Spleen (tissue), 11 donors: ENCODE data around the gene KRT7. TPM values are rescaled to one million over a fixed set of nuclear protein-coding genes. Genes with fewer than 3 reads are reported as not detected.

Experiments used
- DNase-seq: peaks from one replicate; pipeline ENCODE4 v3.0.0-alpha.2; 2020
- H3K27ac ChIP-seq, 8 donors: fragments of 200-600 bp; sonication (generic) in 7 of 8; 1 replicate in 4 of 8; 2 replicates in 4 of 8; pipeline versions ENCODE4 v1.5.0 to v1.8.0; 2016 to 2021; ENCODE audit warnings: inconsistent platforms in 4 of 8, mild to moderate bottlenecking in 4 of 8, moderate library complexity in 1 of 8
- H3K27me3 ChIP-seq, 7 donors: fragments of 200-600 bp; sonication (generic) in 6 of 7; replicated peaks in 1 of 7; 1 replicate in 4 of 7; 2 replicates in 3 of 7; pipeline versions ENCODE4 v1.5.0 to v1.8.0; 2016 to 2021; ENCODE audit warnings: inconsistent platforms in 3 of 7, mild to moderate bottlenecking in 1 of 7
- H3K36me3 ChIP-seq, 6 donors: fragments of 200-600 bp; sonication (generic) in 5 of 6; 1 replicate in 4 of 6; 2 replicates in 2 of 6; pipeline versions ENCODE4 v1.5.0 to v1.8.0; 2016 to 2021; ENCODE audit warnings: inconsistent platforms in 2 of 6
- H3K4me1 ChIP-seq, 6 donors: fragments of 200-600 bp; sonication (generic) in 5 of 6; 1 replicate in 3 of 6; 2 replicates in 3 of 6; pipeline versions ENCODE4 v1.5.0 to v1.8.0; 2016 to 2021; ENCODE audit warnings: inconsistent platforms in 3 of 6
- H3K4me3 ChIP-seq, 8 donors: fragments of 200-600 bp; sonication (generic) in 7 of 8; 1 replicate in 4 of 8; 2 replicates in 4 of 8; pipeline versions ENCODE4 v1.5.0 to v1.8.0; 2016 to 2021; ENCODE audit warnings: inconsistent platforms in 4 of 8, mild to moderate bottlenecking in 4 of 8, moderate library complexity in 2 of 8
- H3K9me3 ChIP-seq, 8 donors: fragments of 200-600 bp; sonication (generic) in 7 of 8; 1 replicate in 4 of 8; 2 replicates in 4 of 8; pipeline versions ENCODE4 v1.5.0 to v1.8.0; 2016 to 2021; ENCODE audit warnings: inconsistent platforms in 4 of 8
- POLR2A ChIP-seq, 3 donors: fragments of 450-650 bp; IDR thresholded peaks; one replicate each; pipeline ENCODE4 v1.5.1; 2017; ENCODE audit warnings: antibody characterized with exemption in 3 of 3, mild to moderate bottlenecking in 1 of 3
- POLR2AphosphoS5 ChIP-seq, 3 donors: sonication (generic); formaldehyde crosslinking; IDR thresholded peaks; one replicate each; pipeline ENCODE4 v1.5.1; 2017; ENCODE audit warnings: antibody characterized with exemption in 3 of 3
- WGBS, 5 donors: extraction: QIAGEN DNeasy Blood & Tissue Kit in 3 of 5; methylation state at CpG; one replicate each; pipeline versions ENCODE4 v1.1.5 to v1.1.7; 2013 to 2018; 5-methylcytosine and 5-hydroxymethylcytosine counted together
- intact Hi-C: fragments of 100-400 bp; cut with DNase I; formaldehyde crosslinking; loops from one replicate; pipeline ENCODE4 v1.15.0; 2023; ENCODE audit warnings: low total_unique reads
- polyA plus RNA-seq, 3 donors: library from polyadenylated mRNA; stranded (reverse); fragments of 200-250 nt; gene quantifications; one replicate each; pipeline ENCODE4 v1.2.1, GENCODE V29; 2013
- total RNA-seq, 7 donors: library from RNA; depleted of rRNA in 3 of 7; stranded (reverse); fragments of >200 nt in 3 of 7; fragmentation: NEBNext Ultra II Directional in 4 of 7; extraction: Animal tissue kit (Norgen Biotek cat#: 25700) in 4 of 7; gene quantifications; one replicate each; pipeline versions ENCODE4 v1.1.0 to v1.2.1, GENCODE V29; 2016 to 2021
- TF ChIP-seq, protein P1 (sequence below), 11 experiments: fragments of 200-600 bp in 7 of 11; fragments of 450-650 bp in 4 of 11; sonication (generic) in 4 of 11; IDR thresholded peaks in 8 of 11; conservative IDR thresholded peaks in 3 of 11; 1 replicate in 7 of 11; 2 replicates in 4 of 11; pipeline versions ENCODE4 v1.4.0 to v1.8.0; 2016 to 2021; ENCODE audit warnings: antibody characterized with exemption in 11 of 11, inconsistent platforms in 4 of 11, mild to moderate bottlenecking in 1 of 11
- donor health status: healthy with polysubstance abuse.
- donor health status: DM: no; HTN: no; CAD: no; lungs with moderate emphysema.
- donor health status: DM: no; HTN: no; CAD: no.
- donor health status: Bipolar disorder and iron deficiency.
- donor health status: healthy.
- donor health status: DM: no; HTN: no; CAD: no.
- donor health status: DM: yes; HTN: yes; CAD: no.

Gene KRT7
- total and polyA plus RNA-seq, 10 donors = 0.73 to 1.9 (median 1.2) TPM; not detected in 3

DNA sequence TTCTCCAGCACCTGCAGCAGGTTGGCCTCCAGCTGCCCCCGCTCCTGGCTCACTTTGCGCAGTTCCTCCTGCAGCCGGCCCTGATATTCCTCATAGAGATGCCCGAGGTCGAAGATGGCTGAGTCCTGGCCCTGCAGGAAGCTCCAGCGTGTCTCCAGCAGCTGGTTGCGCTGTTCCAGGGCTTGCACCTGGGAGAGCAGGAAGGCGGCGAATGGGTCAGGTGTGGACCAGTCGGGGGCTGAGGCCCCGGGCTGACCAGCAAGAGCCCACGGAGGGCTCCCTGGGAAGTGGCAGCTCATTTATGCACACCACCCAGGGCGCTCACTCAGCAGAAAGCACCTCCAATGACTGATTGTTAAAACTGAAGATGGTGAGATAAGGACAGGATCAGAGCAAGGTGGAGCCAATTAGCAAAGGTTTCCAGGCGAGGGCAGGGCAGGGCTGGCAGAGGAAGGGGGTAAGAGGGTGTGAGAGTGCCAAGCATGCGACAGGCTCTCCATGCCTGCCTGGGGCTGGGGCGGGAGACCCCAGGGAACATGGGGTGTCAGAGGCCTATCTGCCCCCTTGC, 47.6 kb upstream of the KRT7 start:
- DNase-seq = no peak
- WGBS, 5 donors = 85 to 95% (median 91%) methylated on average over 12 to 16 of the region's 16 CpGs
- TF ChIP-seq POLR2AphosphoS5 (IDR thresholded peaks at IDR 0.05) = no peak
- no peak for TF ChIP-seq POLR2A (IDR thresholded peaks at IDR 0.05)
- TF ChIP-seq, protein P1, sequence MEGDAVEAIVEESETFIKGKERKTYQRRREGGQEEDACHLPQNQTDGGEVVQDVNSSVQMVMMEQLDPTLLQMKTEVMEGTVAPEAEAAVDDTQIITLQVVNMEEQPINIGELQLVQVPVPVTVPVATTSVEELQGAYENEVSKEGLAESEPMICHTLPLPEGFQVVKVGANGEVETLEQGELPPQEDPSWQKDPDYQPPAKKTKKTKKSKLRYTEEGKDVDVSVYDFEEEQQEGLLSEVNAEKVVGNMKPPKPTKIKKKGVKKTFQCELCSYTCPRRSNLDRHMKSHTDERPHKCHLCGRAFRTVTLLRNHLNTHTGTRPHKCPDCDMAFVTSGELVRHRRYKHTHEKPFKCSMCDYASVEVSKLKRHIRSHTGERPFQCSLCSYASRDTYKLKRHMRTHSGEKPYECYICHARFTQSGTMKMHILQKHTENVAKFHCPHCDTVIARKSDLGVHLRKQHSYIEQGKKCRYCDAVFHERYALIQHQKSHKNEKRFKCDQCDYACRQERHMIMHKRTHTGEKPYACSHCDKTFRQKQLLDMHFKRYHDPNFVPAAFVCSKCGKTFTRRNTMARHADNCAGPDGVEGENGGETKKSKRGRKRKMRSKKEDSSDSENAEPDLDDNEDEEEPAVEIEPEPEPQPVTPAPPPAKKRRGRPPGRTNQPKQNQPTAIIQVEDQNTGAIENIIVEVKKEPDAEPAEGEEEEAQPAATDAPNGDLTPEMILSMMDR (IDR thresholded peaks at IDR 0.05 in 8 of 11, conservative IDR thresholded peaks at IDR 0.05 in 3 of 11) = no peak
- intact Hi-C loops = no loop called here
- H3K4me1 ChIP-seq = peaks cover 0 to 68% (median 14%) of the 10 kb centered on the region in 6 donors
- peak overlapping the region in 1 of 8 donors; percentile 38 for H3K27ac ChIP-seq
- no peaks in the 10 kb centered on the region for H3K36me3 ChIP-seq
- H3K4me3 ChIP-seq = no peak overlapping the region
- H3K9me3 ChIP-seq = no peaks in the 10 kb centered on the region
- H3K27me3 ChIP-seq = no peaks in the 10 kb centered on the region

DNA sequence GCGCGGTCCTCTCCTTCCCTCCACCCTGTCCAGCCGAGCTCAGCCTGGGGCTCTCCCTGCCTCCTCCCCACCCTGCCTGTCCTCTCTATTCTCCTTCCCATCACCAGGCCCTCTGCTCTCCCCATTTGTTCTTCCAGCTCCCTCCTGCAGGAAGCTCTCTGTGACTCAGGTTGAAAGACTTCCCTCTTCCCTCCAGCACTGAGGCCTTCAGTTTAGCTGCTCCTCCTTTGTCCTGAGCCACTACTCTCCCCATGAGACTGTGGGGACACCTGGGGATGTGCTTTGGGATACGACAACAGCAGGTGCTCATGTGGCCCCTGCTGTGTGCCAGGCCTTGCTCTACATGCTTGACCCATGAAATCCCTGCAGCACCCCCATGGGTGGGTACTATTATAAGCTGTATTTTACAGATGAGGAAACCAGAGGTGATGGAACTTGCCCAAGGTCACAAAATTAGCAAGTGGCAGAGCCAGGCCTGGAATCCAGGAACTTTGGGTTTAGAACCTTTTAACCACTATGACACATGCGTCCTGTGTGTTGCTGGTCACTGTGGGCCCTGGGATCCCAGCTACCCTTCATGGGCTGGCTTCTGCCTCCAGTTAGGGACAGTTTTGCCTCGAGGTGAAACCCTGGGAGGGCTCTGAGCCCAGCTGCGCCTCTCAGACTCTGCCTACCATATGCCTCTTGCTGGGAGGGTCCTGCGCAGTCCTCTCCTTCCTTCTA, 46.8 kb upstream of the KRT7 start:
- no peak for DNase-seq
- H3K4me3 ChIP-seq = no peak overlapping the region
- intact Hi-C loops = no loop called here
- H3K4me1 ChIP-seq = peaks cover 0 to 68% (median 15%) of the 10 kb centered on the region in 6 donors
- TF ChIP-seq POLR2AphosphoS5 (IDR thresholded peaks at IDR 0.05) = no peak
- no peak for TF ChIP-seq POLR2A (IDR thresholded peaks at IDR 0.05)
- TF ChIP-seq, protein P1 (IDR thresholded peaks at IDR 0.05 in 8 of 11, conservative IDR thresholded peaks at IDR 0.05 in 3 of 11) = no peak
- no peaks in the 10 kb centered on the region for H3K9me3 ChIP-seq
- peak overlapping the region in 4 of 8 donors; percentile 22 to 46 (median 42) for H3K27ac ChIP-seq
- H3K27me3 ChIP-seq = peaks cover 0 to 5% (median 0%) of the 10 kb centered on the region in 7 donors
- H3K36me3 ChIP-seq = no peaks in the 10 kb centered on the region
- 77 to 86% (median 81%) methylated on average over 8 of the region's 8 CpGs for WGBS, 5 donors

DNA sequence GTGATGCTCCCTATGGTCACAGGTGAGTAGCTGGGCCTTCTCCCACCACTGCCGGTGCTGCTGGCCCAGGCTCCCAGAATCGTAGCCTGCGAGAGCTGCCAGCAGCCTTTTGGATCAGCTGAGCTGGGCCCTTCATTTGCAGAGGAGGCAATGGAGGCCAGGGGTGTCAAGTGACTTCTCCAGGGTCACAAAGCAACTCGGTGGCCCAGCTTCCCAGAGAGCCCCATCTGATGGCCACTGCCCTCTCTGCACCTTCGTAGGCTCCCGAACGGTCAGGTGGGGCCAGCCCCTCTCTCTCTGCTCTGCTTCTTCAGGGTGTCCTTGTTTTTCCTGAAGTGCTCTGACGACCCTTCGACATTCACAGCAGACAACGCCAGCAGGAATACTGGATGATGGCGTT, 45.8 kb upstream of the KRT7 start:
- no peak for DNase-seq
- H3K9me3 ChIP-seq = no peaks in the 10 kb centered on the region
- H3K27ac ChIP-seq = peak overlapping the region in 3 of 8 donors; percentile 38 to 46 (median 46)
- H3K4me1 ChIP-seq = peaks cover 0 to 77% (median 23%) of the 10 kb centered on the region in 6 donors
- 86 to 94% (median 92%) methylated on average over 11 of the region's 11 CpGs for WGBS, 5 donors
- intact Hi-C loops = no loop called here
- TF ChIP-seq POLR2A (IDR thresholded peaks at IDR 0.05) (no peak), POLR2AphosphoS5 (IDR thresholded peaks at IDR 0.05) (no peak)
- TF ChIP-seq, protein P1 (IDR thresholded peaks at IDR 0.05 in 8 of 11, conservative IDR thresholded peaks at IDR 0.05 in 3 of 11) = no peak
- peaks cover 0 to 11% (median 0%) of the 10 kb centered on the region in 7 donors for H3K27me3 ChIP-seq
- no peaks in the 10 kb centered on the region for H3K36me3 ChIP-seq
- H3K4me3 ChIP-seq = no peak overlapping the region

DNA sequence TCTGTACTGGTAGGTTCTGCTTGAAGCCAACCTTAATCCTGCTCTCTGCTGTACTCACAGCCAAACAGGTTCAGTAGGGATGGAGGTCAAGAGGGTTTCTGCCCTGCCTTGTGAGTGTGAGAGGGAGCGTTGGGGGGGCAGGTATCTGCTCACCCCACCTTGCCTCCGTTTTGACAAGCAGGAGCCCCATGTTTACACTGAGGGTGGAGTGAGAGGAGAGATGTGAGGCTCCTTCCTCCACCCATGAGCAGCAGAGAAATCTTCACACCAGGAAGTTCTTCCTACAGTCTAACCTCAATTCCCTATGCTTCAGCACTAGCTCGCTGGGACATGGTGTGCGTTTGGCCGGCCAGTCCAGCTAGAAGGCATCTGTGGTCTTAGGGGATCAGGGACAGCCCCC, 45.4 kb upstream of the KRT7 start:
- peaks cover 0 to 81% (median 25%) of the 10 kb centered on the region in 6 donors for H3K4me1 ChIP-seq
- H3K36me3 ChIP-seq = no peaks in the 10 kb centered on the region
- H3K27ac ChIP-seq = no peak overlapping the region
- no peak overlapping the region for H3K4me3 ChIP-seq
- DNase-seq = no peak
- TF ChIP-seq POLR2AphosphoS5 (IDR thresholded peaks at IDR 0.05) (no peak), POLR2A (IDR thresholded peaks at IDR 0.05) (no peak)
- TF ChIP-seq, protein P1 (IDR thresholded peaks at IDR 0.05 in 8 of 11, conservative IDR thresholded peaks at IDR 0.05 in 3 of 11) = no peak
- peaks cover 0 to 11% (median 0%) of the 10 kb centered on the region in 7 donors for H3K27me3 ChIP-seq
- no peaks in the 10 kb centered on the region for H3K9me3 ChIP-seq
- WGBS, 5 donors = 83 to 96% (median 92%) methylated on average over 5 of the region's 5 CpGs
- intact Hi-C loops = no loop called here
